C1 segment of cervical spinal cord (tissue), 14 donors: ENCODE data around the gene PRR29.
"Not testable (repeated sequence)": the region's sequence is repeated elsewhere in the genome, so short reads cannot be mapped to it uniquely, and the experiment has no call there.

Experiments
- DNase-seq, 14 donors: peaks; one replicate each; lab custom pipeline; 2025; lab: John Stamatoyannopoulos, UW

The PRR29 gene

GRCh38 chr17:63996430-63997182 lies 1.5 kb upstream of the PRR29 start:
- no peak for DNase-seq

DNA sequence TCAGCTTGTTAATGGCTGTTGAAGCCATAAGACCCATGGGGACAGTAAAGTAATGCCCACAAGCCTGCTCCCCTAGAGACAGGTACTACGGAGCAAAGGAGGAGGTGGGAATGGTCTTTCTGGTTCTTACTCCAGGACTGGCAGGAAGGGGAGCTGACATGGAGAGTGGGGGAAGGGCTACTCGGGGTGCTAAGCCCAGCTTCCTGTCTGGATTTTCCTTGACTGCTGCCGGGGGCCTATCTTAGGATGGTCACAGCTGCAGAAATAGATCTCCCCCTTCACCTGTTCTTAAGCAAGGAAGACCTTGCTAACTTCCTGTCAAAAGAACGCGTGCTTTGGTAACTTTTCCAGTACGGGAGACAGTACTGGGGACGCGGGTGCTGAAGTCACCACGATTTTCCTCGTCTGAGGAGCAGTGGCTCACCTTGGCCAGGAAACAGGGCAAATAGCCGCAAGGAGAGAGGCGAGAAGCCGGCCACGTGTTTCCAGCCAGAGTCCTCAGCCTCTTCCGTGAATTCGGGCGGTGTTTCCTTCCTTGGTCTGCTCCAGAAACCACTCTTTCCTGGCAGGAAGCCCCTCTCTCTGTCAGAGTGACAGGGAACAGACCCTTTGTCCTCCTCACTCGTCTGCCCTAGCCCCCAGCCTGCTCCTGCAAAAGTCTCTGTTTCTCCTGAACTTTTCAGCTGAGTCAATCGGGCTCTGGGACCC lies 656 bp upstream of the PRR29 start:
- no peak for DNase-seq

GRCh38 chr17:63998721-63999679 lies 849 bp downstream of the PRR29 start:
- no peak for DNase-seq

DNA sequence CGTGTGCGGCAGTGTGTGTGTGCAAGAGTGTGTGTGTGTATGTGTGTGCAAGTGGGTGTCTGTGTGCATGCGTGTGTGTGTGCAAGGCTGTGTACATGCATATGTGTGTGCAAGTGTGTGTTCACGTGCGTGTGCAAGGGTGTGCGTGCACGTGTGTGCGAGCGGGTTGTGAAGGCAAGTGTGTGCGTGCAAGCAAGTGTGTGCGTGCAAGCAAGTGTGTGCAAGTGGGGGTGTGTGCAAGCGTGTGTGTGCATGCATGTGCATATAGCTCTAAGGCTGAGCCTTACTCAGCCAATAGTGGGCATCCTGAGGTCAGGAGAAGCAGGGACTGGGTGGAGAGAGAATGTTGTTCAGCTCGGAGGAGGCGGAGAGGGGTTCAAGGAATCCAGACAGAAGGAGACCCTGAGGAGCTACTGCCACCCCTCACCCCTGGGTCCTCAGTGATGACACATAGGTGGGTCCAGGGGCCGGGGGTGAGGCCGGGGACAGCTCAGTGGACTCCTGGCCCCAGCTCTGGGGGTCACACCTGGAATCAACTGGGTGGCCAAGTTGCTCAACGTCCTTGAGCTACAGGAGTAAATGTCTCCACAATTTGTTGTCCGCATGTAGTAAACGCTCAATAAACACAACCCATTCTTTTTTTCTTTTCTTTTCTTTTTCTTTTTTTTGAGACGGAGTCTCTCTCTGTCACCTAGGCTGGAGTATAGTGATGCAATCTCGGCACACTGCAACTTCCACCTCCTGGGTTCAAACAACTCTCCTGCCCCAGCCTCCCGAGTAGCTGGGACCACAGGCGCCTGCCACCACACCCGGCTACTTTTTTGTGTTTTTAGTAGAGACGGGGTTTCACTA lies 1.8 kb downstream of the PRR29 start:
- no peak for DNase-seq

- no peak for DNase-seq
These were observed 3.0 kb downstream of the PRR29 start for GRCh38 chr17:64001091-64001579.

GRCh38 chr17:64001763-64002529 lies 3.8 kb downstream of the PRR29 start:
- DNase-seq = no peak

- DNase-seq = no peak
These were observed 4.7 kb downstream of the PRR29 start for GRCh38 chr17:64002658-64003525.

GRCh38 chr17:64003526-64004121 lies 5.5 kb downstream of the PRR29 start:
- no peak for DNase-seq

- DNase-seq = no peak
These were observed 6.1 kb downstream of the PRR29 start for GRCh38 chr17:64004218-64004770.

- no peak for DNase-seq
These were observed 7.0 kb downstream of the PRR29 start for GRCh38 chr17:64004903-64005733.

GRCh38 chr17:64005734-64006167 lies 7.6 kb downstream of the PRR29 start:
- DNase-seq = no peak

DNA sequence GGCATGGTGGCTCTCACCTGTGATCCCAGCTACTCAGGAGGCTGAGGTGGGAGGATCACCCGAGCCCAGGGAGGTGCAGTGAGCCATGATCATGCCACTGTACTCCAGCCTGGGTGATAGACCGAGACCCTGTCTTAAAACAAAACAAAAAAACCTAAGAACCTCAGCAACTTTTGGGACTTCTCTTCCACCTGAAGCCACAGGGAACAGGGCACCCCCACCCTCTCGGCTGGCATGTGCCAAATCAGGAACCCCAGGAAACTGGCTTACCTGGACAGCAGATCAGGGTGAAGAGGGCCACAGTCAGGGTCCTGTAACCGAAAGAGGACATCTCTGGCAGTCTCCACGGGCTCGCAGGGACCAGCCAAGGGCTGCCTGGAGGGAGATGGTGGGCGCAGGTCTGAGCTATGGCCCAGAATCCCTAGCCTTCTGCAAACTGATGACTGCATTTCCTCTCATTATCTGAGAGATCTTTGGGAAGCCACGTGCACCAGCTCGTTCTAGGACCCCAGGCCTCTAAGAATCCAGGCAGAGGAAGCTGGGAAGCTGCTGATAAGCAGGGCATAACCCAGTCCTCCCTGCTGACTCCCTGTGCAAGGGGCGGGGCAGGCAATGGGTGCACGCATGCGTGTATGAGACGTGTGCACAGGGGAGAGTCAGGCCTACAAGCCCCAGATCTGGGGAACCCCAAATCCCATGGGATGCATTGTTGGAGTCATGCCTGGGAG lies 8.4 kb downstream of the PRR29 start:
- no peak for DNase-seq

- DNase-seq = not testable (repeated sequence)
These were observed 9.1 kb downstream of the PRR29 start for GRCh38 chr17:64007089-64007837.

DNA sequence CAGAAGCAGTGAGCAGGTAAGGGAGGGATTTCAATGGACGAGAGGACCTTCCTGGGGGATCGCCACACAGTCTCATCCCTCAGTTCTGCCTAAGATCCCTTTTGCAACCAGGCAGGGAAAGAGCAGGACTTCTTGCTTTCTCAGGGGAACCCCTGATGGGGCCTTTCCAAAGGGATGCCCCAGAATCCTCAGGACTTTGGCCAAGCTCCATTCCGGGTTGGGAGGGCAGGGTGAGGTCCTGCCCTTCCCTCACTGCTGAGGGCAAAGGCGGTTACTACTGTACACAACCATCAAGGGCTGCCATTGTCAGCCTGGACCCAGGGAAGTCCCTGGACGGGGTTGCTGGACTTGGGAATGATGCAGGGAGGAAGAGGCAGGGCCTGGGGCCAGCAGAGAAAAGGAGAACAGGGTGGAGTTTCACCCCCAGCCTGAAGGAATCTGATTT lies 9.7 kb downstream of the PRR29 start:
- DNase-seq = no peak

- no peak for DNase-seq
These were observed 10.2 kb downstream of the PRR29 start for GRCh38 chr17:64008346-64008745.

DNA sequence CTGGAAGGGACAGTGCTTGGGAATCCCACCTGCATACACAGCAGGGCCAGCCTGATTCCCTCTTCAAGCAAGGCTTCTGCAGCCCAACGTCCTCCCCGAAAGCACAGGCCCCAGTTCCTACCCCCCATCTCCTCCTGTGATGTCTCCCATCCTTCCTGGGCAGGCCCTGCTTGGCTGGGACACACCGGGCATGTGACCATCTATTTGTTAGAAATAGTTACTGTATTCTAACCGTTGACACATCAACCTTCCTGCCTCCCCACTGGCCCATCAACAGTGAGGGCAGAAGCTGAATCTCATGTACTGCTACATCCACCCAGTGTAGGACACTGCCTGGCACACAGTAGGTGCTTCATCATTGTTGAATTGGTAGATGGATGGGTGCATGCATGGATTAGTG lies 10.7 kb downstream of the PRR29 start:
- no peak for DNase-seq
